ENCODE results near the gene GPRIN3.

DNA sequence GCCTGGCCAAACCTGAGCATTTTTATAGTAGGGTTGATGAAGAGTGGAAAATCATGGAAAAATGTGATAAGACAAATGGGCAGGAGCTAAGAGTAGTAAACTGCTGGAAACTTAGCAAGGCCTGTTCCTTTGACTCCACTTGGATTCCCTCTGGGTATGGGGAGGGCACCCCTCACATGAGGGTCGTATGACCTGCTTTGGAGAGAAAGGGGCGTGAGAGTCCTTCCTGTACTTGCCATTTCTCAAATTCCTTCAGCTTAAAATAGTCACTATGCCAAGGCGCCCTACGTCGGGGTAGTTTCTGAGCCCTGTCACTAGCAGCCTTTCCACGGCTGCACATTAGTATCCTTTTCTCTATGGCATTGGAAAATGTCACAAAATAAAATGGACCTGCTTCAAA is 49.1 kb downstream of the GPRIN3 start:
- TF ChIP-seq, protein P1, sequence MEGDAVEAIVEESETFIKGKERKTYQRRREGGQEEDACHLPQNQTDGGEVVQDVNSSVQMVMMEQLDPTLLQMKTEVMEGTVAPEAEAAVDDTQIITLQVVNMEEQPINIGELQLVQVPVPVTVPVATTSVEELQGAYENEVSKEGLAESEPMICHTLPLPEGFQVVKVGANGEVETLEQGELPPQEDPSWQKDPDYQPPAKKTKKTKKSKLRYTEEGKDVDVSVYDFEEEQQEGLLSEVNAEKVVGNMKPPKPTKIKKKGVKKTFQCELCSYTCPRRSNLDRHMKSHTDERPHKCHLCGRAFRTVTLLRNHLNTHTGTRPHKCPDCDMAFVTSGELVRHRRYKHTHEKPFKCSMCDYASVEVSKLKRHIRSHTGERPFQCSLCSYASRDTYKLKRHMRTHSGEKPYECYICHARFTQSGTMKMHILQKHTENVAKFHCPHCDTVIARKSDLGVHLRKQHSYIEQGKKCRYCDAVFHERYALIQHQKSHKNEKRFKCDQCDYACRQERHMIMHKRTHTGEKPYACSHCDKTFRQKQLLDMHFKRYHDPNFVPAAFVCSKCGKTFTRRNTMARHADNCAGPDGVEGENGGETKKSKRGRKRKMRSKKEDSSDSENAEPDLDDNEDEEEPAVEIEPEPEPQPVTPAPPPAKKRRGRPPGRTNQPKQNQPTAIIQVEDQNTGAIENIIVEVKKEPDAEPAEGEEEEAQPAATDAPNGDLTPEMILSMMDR (optimal IDR thresholded peaks at IDR 0.05 in 1 of 3, IDR thresholded peaks at IDR 0.05 in 1 of 3, conservative IDR thresholded peaks at IDR 0.05 in 1 of 3; ENCODE audit: extremely low read depth in 1 of 3, insufficient read depth in 2 of 3, low read length in 3 of 3): no peak
- no peak for TF ChIP-seq EZH2 (IDR thresholded peaks at IDR 0.05; ENCODE audit: low read length)

All from keratinocyte (primary cell).